Osteoblast (primary cell): ENCODE data around the gene TCF19. TPM values are rescaled to one million over a fixed set of nuclear protein-coding genes. Genes with fewer than 3 reads are reported as not detected.
A peak's percentile ranks its signal among the peaks of the same experiment; 100 is the strongest.
"Not testable (repeated sequence)": the region's sequence is repeated elsewhere in the genome, so short reads cannot be mapped to it uniquely, and the experiment has no call there.

Experiments
- DNase-seq: peaks from one replicate; pipeline ENCODE4 v3.0.0; 2011; ENCODE audit warnings: low spot score, mixed read lengths; ENCODE audit not compliant: insufficient read length; ENCODE audit errors: missing footprints
- H2AFZ ChIP-seq: 2 replicates; pipeline ENCODE4 v1.6.0; 2011; ENCODE audit warnings: mild to moderate bottlenecking, low read length
- H3K27ac ChIP-seq: 2 replicates; pipeline ENCODE4 v1.5.1; 2011; ENCODE audit warnings: mild to moderate bottlenecking, low read depth, low read length, moderate library complexity
- H3K27me3 ChIP-seq: 2 replicates; pipeline ENCODE4 v1.6.0; 2012; ENCODE audit warnings: mild to moderate bottlenecking, control low read depth, inconsistent platforms, low read length, moderate library complexity; ENCODE audit not compliant: insufficient read depth
- H3K36me3 ChIP-seq: 2 replicates; pipeline ENCODE4 v1.5.1; 2011; ENCODE audit warnings: mild to moderate bottlenecking, low read length, control low read depth, moderate library complexity; ENCODE audit not compliant: insufficient read depth
- H3K4me1 ChIP-seq: 2 replicates; pipeline ENCODE4 v1.5.1; 2011; ENCODE audit warnings: mild to moderate bottlenecking, low read length, control low read depth, moderate library complexity; ENCODE audit not compliant: insufficient read depth
- H3K4me2 ChIP-seq: 2 replicates; pipeline ENCODE4 v1.6.0; 2011; ENCODE audit warnings: mild to moderate bottlenecking, low read length; ENCODE audit not compliant: insufficient read depth
- H3K4me3 ChIP-seq: fragments of 200-600 bp; sonication (generic); 3 replicates; pipeline ENCODE4 v1.5.1; 2012; ENCODE audit warnings: mild to moderate bottlenecking, low read length, inconsistent platforms; ENCODE audit not compliant: insufficient read depth
- H3K79me2 ChIP-seq: 2 replicates; pipeline ENCODE4 v1.6.0; 2012; ENCODE audit warnings: mild to moderate bottlenecking, low read length, control low read depth, inconsistent platforms; ENCODE audit not compliant: insufficient read depth
- H3K9me3 ChIP-seq: 2 replicates; pipeline ENCODE4 v1.5.1; 2011; ENCODE audit warnings: low read depth, low read length, control low read depth
- H4K20me1 ChIP-seq: 2 replicates; pipeline ENCODE4 v1.6.0; 2012; ENCODE audit warnings: mild to moderate bottlenecking, low read length, control low read depth; ENCODE audit not compliant: insufficient read depth
- total RNA-seq: library from RNA; depleted of rRNA; stranded (reverse); fragments of >200 nt; gene quantifications from 2 replicates; pipeline ENCODE4 v1.2.3, GENCODE V29; 2012
- TF ChIP-seq, protein P1 (sequence below): IDR thresholded peaks from 2 replicates; pipeline ENCODE4 v1.5.1; 2011; ENCODE audit warnings: mild to moderate bottlenecking, low read depth, low read length, moderate library complexity; ENCODE audit errors: extremely low read depth

Gene TCF19
- total RNA-seq, 1 donor = 5.8 TPM

DNA sequence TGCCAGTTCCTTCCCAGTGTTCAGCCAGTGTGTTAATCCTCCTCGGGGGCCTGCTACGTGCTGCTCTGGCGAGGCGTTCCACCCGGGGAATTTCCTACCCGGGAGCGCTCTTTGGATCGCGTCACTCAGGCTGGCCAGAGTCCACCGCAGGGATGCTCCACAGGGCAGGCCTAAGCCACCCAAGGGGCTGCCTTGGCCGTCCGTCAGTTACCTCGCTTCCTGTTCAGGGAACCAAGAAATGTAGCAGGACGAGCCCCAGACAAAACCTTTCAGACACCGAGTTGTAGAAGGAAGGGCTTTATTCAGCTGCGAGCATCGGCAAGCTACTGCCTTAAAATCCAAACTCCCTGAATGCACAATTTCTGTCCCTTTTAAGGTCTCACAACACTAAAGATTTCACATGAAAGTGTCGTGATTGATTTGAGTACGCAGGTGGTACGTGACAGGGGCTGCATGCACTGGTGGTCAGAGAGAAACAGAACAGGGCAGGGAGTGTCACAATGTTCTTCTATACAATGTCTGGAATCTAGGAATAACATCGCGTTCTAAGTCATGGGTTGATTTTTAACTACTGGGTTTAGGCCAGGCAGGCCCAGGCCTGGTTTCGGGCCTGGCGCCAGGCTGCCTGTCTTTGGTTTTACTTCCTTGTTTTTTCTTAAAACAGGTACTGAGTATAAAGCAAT, 27.8 kb downstream of the TCF19 start:
- Histone ChIP-seq H3K4me2 (peak overlapping the region; percentile 70), H2AFZ (peak overlapping the region; percentile 89), H3K4me3 (peak overlapping the region; percentile 66)

DNA sequence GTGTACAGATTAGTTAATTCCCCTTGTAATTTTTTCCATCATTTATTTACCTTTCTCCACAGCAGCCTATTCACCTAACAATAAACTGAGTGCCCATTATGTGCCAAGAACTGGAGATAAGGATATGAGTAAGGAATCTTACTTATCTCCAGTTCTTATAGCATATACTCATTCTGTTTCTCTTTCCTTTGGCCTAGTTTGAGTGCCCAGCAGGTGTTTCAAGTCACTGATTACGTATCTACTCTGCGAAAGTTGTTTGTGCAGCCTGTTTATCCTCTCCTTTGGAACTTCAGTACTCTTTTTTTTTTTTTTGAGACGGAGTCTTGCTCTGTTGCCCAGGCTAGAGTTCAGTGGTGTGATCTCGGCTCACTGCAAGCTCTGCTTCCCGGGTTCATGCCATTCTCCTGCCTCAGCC, 29.4 kb downstream of the TCF19 start:
- no peaks in the 10 kb centered on the region for H3K79me2 ChIP-seq
- DNase-seq = no peak
- TF ChIP-seq, protein P1, sequence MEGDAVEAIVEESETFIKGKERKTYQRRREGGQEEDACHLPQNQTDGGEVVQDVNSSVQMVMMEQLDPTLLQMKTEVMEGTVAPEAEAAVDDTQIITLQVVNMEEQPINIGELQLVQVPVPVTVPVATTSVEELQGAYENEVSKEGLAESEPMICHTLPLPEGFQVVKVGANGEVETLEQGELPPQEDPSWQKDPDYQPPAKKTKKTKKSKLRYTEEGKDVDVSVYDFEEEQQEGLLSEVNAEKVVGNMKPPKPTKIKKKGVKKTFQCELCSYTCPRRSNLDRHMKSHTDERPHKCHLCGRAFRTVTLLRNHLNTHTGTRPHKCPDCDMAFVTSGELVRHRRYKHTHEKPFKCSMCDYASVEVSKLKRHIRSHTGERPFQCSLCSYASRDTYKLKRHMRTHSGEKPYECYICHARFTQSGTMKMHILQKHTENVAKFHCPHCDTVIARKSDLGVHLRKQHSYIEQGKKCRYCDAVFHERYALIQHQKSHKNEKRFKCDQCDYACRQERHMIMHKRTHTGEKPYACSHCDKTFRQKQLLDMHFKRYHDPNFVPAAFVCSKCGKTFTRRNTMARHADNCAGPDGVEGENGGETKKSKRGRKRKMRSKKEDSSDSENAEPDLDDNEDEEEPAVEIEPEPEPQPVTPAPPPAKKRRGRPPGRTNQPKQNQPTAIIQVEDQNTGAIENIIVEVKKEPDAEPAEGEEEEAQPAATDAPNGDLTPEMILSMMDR = no peak

More for the DNA sequence above, 27.8 kb downstream of the TCF19 start:
- H3K79me2 ChIP-seq = no peaks in the 10 kb centered on the region
- TF ChIP-seq, protein P1 = no peak
- no peak for DNase-seq
- no peaks in the 10 kb centered on the region for H3K9me3 ChIP-seq
- peak overlapping the region; percentile 58 for H3K27ac ChIP-seq
- H3K27me3 ChIP-seq = no peaks in the 10 kb centered on the region
- H4K20me1 ChIP-seq = no peaks in the 10 kb centered on the region
- H3K4me1 ChIP-seq = no peaks in the 10 kb centered on the region
- H3K36me3 ChIP-seq = no peaks in the 10 kb centered on the region

DNA sequence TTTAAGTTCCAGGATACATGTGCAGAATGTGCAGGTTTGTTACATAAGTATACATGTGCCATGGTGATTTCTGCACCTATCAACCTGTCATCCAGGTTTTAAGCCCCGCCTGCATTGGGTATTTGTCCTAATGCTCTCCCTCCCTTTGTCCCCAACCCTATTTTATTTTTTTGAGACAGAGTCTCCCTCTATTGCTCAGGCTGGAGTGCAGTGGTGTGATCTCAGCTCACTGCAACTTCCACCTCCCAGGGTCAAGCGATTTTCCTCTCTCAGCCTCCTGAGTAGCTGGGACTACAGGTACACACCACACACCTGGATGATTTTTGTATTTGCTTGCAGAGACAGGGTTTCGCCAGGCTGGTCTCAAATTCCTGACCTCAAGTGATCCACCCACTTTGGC, 30.8 kb downstream of the TCF19 start:
- not testable (repeated sequence) for H2AFZ ChIP-seq, H3K4me3 ChIP-seq, DNase-seq, H3K4me1 ChIP-seq, H3K27ac ChIP-seq, H3K27me3 ChIP-seq, H3K36me3 ChIP-seq, H3K79me2 ChIP-seq, H3K9me3 ChIP-seq, H3K4me2 ChIP-seq, H4K20me1 ChIP-seq

More for the DNA sequence above, 29.4 kb downstream of the TCF19 start:
- H3K4me1 ChIP-seq = no peaks in the 10 kb centered on the region
- H3K27ac ChIP-seq = no peak overlapping the region
- no peak overlapping the region for H3K4me2 ChIP-seq
- no peak overlapping the region for H3K4me3 ChIP-seq
- no peaks in the 10 kb centered on the region for H4K20me1 ChIP-seq
- H2AFZ ChIP-seq = no peak overlapping the region
- no peaks in the 10 kb centered on the region for H3K9me3 ChIP-seq
- no peaks in the 10 kb centered on the region for H3K36me3 ChIP-seq
- no peaks in the 10 kb centered on the region for H3K27me3 ChIP-seq

DNA sequence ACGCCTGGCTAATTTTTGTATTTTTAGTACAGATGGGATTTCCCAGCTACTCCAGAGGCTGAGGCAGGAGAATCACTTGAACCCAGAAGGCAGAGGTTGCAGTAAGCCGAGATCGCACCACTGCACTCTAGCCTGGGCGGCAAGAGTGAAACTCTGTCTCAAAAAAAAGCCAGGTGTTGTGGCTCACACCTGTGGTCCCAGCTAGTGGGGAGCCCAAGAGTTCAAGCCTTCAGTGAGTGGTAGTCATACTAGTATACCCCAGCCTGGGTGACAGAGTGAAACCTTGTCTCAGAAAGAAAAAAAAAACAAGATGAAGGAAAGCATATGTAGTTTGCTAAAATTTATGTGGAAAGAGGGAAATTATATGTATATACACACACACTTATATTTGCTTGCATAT, 32.1 kb downstream of the TCF19 start:
- H3K79me2 ChIP-seq = no peaks in the 10 kb centered on the region
- TF ChIP-seq, protein P1 = no peak
- H3K4me3 ChIP-seq = no peak overlapping the region

More for the DNA sequence above, 32.1 kb downstream of the TCF19 start:
- no peaks in the 10 kb centered on the region for H3K9me3 ChIP-seq
- H3K4me2 ChIP-seq = no peak overlapping the region
- H3K27me3 ChIP-seq = no peaks in the 10 kb centered on the region
- H3K27ac ChIP-seq = no peak overlapping the region
- DNase-seq = no peak
- H3K4me1 ChIP-seq = no peaks in the 10 kb centered on the region
- no peaks in the 10 kb centered on the region for H4K20me1 ChIP-seq
- no peaks in the 10 kb centered on the region for H3K36me3 ChIP-seq
- H2AFZ ChIP-seq = no peak overlapping the region
